Keratinocyte (primary cell): ENCODE results near the gene LRBA. TPM values are rescaled to one million over a fixed set of nuclear protein-coding genes. Genes with fewer than 3 reads are reported as not detected.

Source experiments
- DNase-seq: peaks from one replicate; pipeline ENCODE4 v3.0.0-alpha.2; 2011; ENCODE audit warnings: low read depth, missing footprints, low spot score
- FAIRE-seq: peaks from 2 replicates; lab custom pipeline; 2011; peaks lifted over from hg19 to GRCh38; lab: Jason Lieb, UNC
- H2AFZ ChIP-seq: 2 replicates; pipeline ENCODE4 v1.6.0; 2012; ENCODE audit warnings: low read length, control low read depth, inconsistent platforms; ENCODE audit not compliant: control insufficient read depth
- H3K27ac ChIP-seq: 2 replicates; pipeline ENCODE4 v1.5.1; 2011; ENCODE audit warnings: low read length; ENCODE audit not compliant: control insufficient read depth, insufficient read depth
- H3K27me3 ChIP-seq: 3 replicates; pipeline ENCODE4 v1.6.0; 2011; ENCODE audit warnings: low read length; ENCODE audit not compliant: control insufficient read depth, insufficient read depth; ENCODE audit errors: extremely low read depth
- H3K36me3 ChIP-seq, 2 experiments: 2 replicates in 1 of 2; 3 replicates in 1 of 2; pipeline ENCODE4 v1.5.1; 2011; ENCODE audit warnings: low read length in 2 of 2, mild to moderate bottlenecking in 1 of 2; ENCODE audit not compliant: control insufficient read depth in 2 of 2, insufficient read depth in 2 of 2; ENCODE audit errors: extremely low read depth in 1 of 2
- H3K4me1 ChIP-seq: 3 replicates; pipeline ENCODE4 v1.5.1; 2011; ENCODE audit warnings: low read length; ENCODE audit not compliant: control insufficient read depth, insufficient read depth; ENCODE audit errors: extremely low read depth
- H3K4me2 ChIP-seq: 3 replicates; pipeline ENCODE4 v1.6.0; 2011; ENCODE audit warnings: low read depth, low read length; ENCODE audit not compliant: control insufficient read depth, insufficient read depth; ENCODE audit errors: extremely low read depth
- H3K4me3 ChIP-seq, 3 experiments: fragments of 200-600 bp in 1 of 3; sonication (generic) in 1 of 3; 2 replicates in 2 of 3; 3 replicates in 1 of 3; pipeline ENCODE4 v1.5.1; 2011 to 2016; ENCODE audit warnings: low read length in 3 of 3, mild to moderate bottlenecking in 3 of 3, control low read depth in 2 of 3, inconsistent platforms in 1 of 3, low read depth in 1 of 3, mixed read lengths in 1 of 3, mixed run types in 1 of 3, moderate library complexity in 1 of 3; ENCODE audit not compliant: control insufficient read depth in 2 of 3, insufficient read depth in 2 of 3; ENCODE audit errors: extremely low read depth in 1 of 3
- H3K79me2 ChIP-seq: 2 replicates; pipeline ENCODE4 v1.6.0; 2012; ENCODE audit warnings: low read length; ENCODE audit not compliant: control insufficient read depth, insufficient read depth
- H3K9ac ChIP-seq: 3 replicates; pipeline ENCODE4 v1.6.0; 2011; ENCODE audit warnings: low read length; ENCODE audit not compliant: control insufficient read depth, insufficient read depth; ENCODE audit errors: extremely low read depth
- H3K9me1 ChIP-seq: 3 replicates; pipeline ENCODE4 v1.6.0; 2011; ENCODE audit warnings: low read length; ENCODE audit not compliant: control insufficient read depth, insufficient read depth; ENCODE audit errors: extremely low read depth
- H3K9me3 ChIP-seq: 2 replicates; pipeline ENCODE4 v1.5.1; 2012; ENCODE audit warnings: low read depth, low read length; ENCODE audit not compliant: control insufficient read depth
- H4K20me1 ChIP-seq: 3 replicates; pipeline ENCODE4 v1.6.0; 2011; ENCODE audit warnings: low read length; ENCODE audit not compliant: control insufficient read depth, insufficient read depth; ENCODE audit errors: extremely low read depth
- EZH2 ChIP-seq: IDR thresholded peaks from one replicate; pipeline ENCODE4 v1.6.1; 2012; ENCODE audit warnings: inconsistent platforms, mild to moderate bottlenecking, low read length, moderate library complexity
- dilution Hi-C: fragments of 300-500 bp; cut with MboI; formaldehyde crosslinking; loops from one replicate; pipeline ENCODE4 v1.7.0; 2020; ENCODE audit warnings: low sequenced_read_pairs; ENCODE audit not compliant: extremely low pct_ligation_motif_present
- polyA plus RNA-seq, 5 experiments: library from polyadenylated mRNA; depleted of rRNA in 3 of 5; stranded (reverse) in 3 of 5; stranded (forward) in 1 of 5; unstranded in 1 of 5; fragments of >200 nt; gene quantifications; 1 replicate in 1 of 5; 2 replicates in 3 of 5; 3 replicates in 1 of 5; pipeline versions ENCODE4 v1.2.1 to v1.2.3, GENCODE V29; 2011 to 2012; ENCODE audit warnings: missing spikeins in 2 of 5, low read depth in 1 of 5, low replicate concordance in 1 of 5
- TF ChIP-seq, protein P1 (sequence below), 3 experiments: IDR thresholded peaks in 1 of 3; conservative IDR thresholded peaks in 1 of 3; optimal IDR thresholded peaks in 1 of 3; 2 replicates in 2 of 3; 3 replicates in 1 of 3; pipeline versions ENCODE3 to v1.5.1; 2011; ENCODE audit warnings: low read length in 3 of 3, mild to moderate bottlenecking in 3 of 3, moderate library complexity in 2 of 3, control low read depth in 1 of 3, inconsistent platforms in 1 of 3; ENCODE audit not compliant: insufficient read depth in 2 of 3; ENCODE audit errors: extremely low read depth in 1 of 3

LRBA gene
- polyA plus RNA-seq, 1 donor (not counting 4 experiments of a cell fraction or from before 2014, with no cell fraction given) = 35.6 TPM

DNA sequence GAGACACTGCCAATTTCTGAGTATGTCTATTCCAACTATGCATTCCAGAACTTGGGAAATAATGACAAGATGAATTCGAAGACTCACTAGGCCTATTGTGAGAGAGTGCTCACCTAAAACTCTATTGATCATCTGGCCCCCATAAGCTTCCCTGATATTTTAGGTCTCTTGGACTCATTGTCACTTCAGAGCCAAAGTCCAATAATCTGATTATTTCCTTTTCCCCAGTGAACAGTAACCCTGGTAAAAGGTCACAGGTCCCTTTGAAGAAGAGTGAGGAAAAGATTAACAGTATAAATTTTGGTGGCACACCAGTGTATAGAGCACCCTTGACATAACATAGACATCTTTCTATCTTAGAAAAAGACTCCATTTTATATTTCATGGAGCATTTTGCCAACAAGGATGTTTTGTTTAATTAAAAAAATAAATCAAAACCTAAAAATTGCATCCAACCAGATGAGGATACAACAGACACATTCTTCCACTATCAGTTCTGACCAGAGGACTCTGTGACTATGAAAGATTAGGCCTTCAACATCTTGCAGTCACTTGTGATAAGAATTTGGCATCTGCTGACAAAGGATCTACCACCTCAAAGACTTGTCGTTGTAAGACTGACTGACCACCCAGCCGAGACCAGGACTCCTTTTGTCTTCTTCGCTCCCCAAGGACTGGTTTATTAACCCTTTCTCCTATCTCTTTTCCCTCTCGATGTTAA, 241.2 kb downstream of the LRBA start:
- TF ChIP-seq, protein P1, sequence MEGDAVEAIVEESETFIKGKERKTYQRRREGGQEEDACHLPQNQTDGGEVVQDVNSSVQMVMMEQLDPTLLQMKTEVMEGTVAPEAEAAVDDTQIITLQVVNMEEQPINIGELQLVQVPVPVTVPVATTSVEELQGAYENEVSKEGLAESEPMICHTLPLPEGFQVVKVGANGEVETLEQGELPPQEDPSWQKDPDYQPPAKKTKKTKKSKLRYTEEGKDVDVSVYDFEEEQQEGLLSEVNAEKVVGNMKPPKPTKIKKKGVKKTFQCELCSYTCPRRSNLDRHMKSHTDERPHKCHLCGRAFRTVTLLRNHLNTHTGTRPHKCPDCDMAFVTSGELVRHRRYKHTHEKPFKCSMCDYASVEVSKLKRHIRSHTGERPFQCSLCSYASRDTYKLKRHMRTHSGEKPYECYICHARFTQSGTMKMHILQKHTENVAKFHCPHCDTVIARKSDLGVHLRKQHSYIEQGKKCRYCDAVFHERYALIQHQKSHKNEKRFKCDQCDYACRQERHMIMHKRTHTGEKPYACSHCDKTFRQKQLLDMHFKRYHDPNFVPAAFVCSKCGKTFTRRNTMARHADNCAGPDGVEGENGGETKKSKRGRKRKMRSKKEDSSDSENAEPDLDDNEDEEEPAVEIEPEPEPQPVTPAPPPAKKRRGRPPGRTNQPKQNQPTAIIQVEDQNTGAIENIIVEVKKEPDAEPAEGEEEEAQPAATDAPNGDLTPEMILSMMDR (optimal IDR thresholded peaks at IDR 0.05 in 1 of 3, IDR thresholded peaks at IDR 0.05 in 1 of 3, conservative IDR thresholded peaks at IDR 0.05 in 1 of 3; ENCODE audit: extremely low read depth in 1 of 3, insufficient read depth in 2 of 3, low read length in 3 of 3) = no peak
- TF ChIP-seq EZH2 = no peak
- FAIRE-seq = no peak

DNA sequence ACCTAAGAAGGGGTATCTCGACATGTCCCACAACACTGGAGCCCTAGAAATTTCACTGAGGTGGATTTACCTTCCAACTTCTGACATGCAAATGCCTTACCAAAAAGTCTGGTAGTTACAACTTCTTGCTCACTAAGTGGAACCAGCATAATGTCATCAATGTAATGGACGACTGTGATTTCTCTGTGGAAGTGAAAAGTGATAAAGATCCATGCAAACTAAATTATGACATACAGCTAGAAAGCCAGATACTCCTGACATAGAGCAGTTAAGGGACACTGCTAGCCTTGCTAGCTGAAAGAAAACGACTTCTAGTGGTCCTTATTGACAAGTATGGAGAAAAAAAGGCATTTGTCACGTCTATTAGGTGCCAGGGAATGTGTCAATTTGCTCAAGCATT, 242.1 kb downstream of the LRBA start:
- DNase-seq = no peak
- Histone ChIP-seq H3K4me3 (no peak overlapping the region), H3K4me2 (no peak overlapping the region), H2AFZ (no peak overlapping the region), H3K9ac (no peak overlapping the region), H3K36me3 (no peaks in the 10 kb centered on the region), H3K27ac (no peak overlapping the region), H3K79me2 (no peaks in the 10 kb centered on the region), H3K9me3 (no peaks in the 10 kb centered on the region), H3K27me3 (no peaks in the 10 kb centered on the region), H4K20me1 (no peaks in the 10 kb centered on the region), H3K9me1 (no peaks in the 10 kb centered on the region), H3K4me1 (no peaks in the 10 kb centered on the region)
- TF ChIP-seq, protein P1 (optimal IDR thresholded peaks at IDR 0.05 in 1 of 3, IDR thresholded peaks at IDR 0.05 in 1 of 3, conservative IDR thresholded peaks at IDR 0.05 in 1 of 3; ENCODE audit: extremely low read depth in 1 of 3, insufficient read depth in 2 of 3, low read length in 3 of 3) = no peak
- TF ChIP-seq EZH2 = no peak
- dilution Hi-C loops = no loop called here
- no peak for FAIRE-seq

More for the DNA sequence above, 241.2 kb downstream of the LRBA start:
- no peaks in the 10 kb centered on the region for H3K36me3 ChIP-seq
- no peak overlapping the region for H2AFZ ChIP-seq
- H3K9me1 ChIP-seq = no peaks in the 10 kb centered on the region
- H3K9ac ChIP-seq = no peak overlapping the region
- H3K9me3 ChIP-seq = no peaks in the 10 kb centered on the region
- no peaks in the 10 kb centered on the region for H3K4me1 ChIP-seq
- no peak overlapping the region for H3K27ac ChIP-seq
- no peak overlapping the region for H3K4me3 ChIP-seq
- H3K27me3 ChIP-seq = no peaks in the 10 kb centered on the region
- no peak for DNase-seq
- H4K20me1 ChIP-seq = no peaks in the 10 kb centered on the region
- no peak overlapping the region for H3K4me2 ChIP-seq
- H3K79me2 ChIP-seq = no peaks in the 10 kb centered on the region
- dilution Hi-C loops = no loop called here
